Colonic mucosa (tissue), 4 donors: ENCODE data around the gene GPR34. TPM values are rescaled to one million over a fixed set of nuclear protein-coding genes. Genes with fewer than 3 reads are reported as not detected.
"Not testable (repeated sequence)": the region's sequence is repeated elsewhere in the genome, so short reads cannot be mapped to it uniquely, and the experiment has no call there.

Experiments used
- DNase-seq: peaks from one replicate; pipeline ENCODE4 v3.0.0-alpha.2; 2020
- H3K27ac ChIP-seq: fragments of 200-600 bp; one replicate; pipeline ENCODE4 v1.8.0; 2021
- H3K27me3 ChIP-seq: fragments of 200-600 bp; one replicate; pipeline ENCODE4 v1.8.0; 2021
- H3K36me3 ChIP-seq: fragments of 200-600 bp; one replicate; pipeline ENCODE4 v1.8.0; 2021
- H3K4me1 ChIP-seq: fragments of 200-600 bp; one replicate; pipeline ENCODE4 v1.8.0; 2021; ENCODE audit warnings: mild to moderate bottlenecking
- H3K4me3 ChIP-seq: fragments of 200-600 bp; one replicate; pipeline ENCODE4 v1.8.0; 2021
- H3K9ac ChIP-seq, 2 donors: one replicate each; pipeline ENCODE4 v1.7.0; 2013; ENCODE audit warnings: control low read depth in 2 of 2, low read depth in 2 of 2, low read length in 2 of 2
- H3K9me3 ChIP-seq: fragments of 200-600 bp; one replicate; pipeline ENCODE4 v1.8.0; 2021
- CTCF ChIP-seq: fragments of 200-600 bp; IDR thresholded peaks from one replicate; pipeline ENCODE4 v1.8.0; 2022; ENCODE audit warnings: antibody characterized with exemption, mild to moderate bottlenecking
- intact Hi-C: fragments of 100-400 bp; cut with DNase I; formaldehyde crosslinking; loops from one replicate; pipeline ENCODE4 v1.14.1; 2022
- total RNA-seq, 2 donors: library from RNA; stranded (reverse); fragmentation: NEBNext Ultra II Directional in 1 of 2; extraction: Animal tissue kit (Norgen Biotek cat#: 25700) in 1 of 2; gene quantifications; one replicate each; pipeline ENCODE4 v1.2.1, GENCODE V29; 2021
- donor health status: healthy.
- donor health status: DM: no; HTN: no; CAD: no.
- donor health status: DM: no; HTN: no; CAD: no.

The GPR34 gene
- 1 to 10 TPM; 2.3 to 4.7 TPM for total RNA-seq

- Histone ChIP-seq H3K9me3 (no peaks in the 10 kb centered on the region), H3K27me3 (no peaks in the 10 kb centered on the region), H3K4me3 (no peak within 1 kb of the TSS), H3K4me1 (no peaks in the 10 kb centered on the region), H3K27ac (no peak within 1 kb of the TSS), H3K36me3 (no peaks in the 10 kb centered on the region), H3K9ac (no peak within 1 kb of the TSS)
- intact Hi-C loops = no loop called here
- DNase-seq = no peak
- TF ChIP-seq CTCF = no peak
These were observed at the start of gene GPR34 for GRCh38 chrX:41688835-41689234. TSS of gene GPR34 (plus strand) at chrX:41688973. CDS start at chrX:41695634, 6,661 bp downstream.

- H3K4me1 ChIP-seq, H3K9me3 ChIP-seq, H3K9ac ChIP-seq, H3K27ac ChIP-seq, intact Hi-C loops, DNase-seq, H3K27me3 ChIP-seq, H3K36me3 ChIP-seq, H3K4me3 ChIP-seq: not testable (repeated sequence)
These were observed 42.6 kb upstream of the GPR34 start for GRCh38 chrX:41646201-41646600.

- Histone ChIP-seq H3K9ac (no peak overlapping the region), H3K27me3 (no peaks in the 10 kb centered on the region), H3K36me3 (no peaks in the 10 kb centered on the region), H3K4me1 (no peaks in the 10 kb centered on the region), H3K9me3 (no peaks in the 10 kb centered on the region), H3K27ac (no peak overlapping the region), H3K4me3 (no peak overlapping the region)
- no peak for DNase-seq
- intact Hi-C loops = no loop called here
- TF ChIP-seq CTCF = no peak
These were observed 35.6 kb upstream of the GPR34 start for GRCh38 chrX:41653125-41653524.

- no peaks in the 10 kb centered on the region for H3K4me1 ChIP-seq
- H3K27me3 ChIP-seq = no peaks in the 10 kb centered on the region
- no peak overlapping the region for H3K4me3 ChIP-seq
- no peaks in the 10 kb centered on the region for H3K36me3 ChIP-seq
- intact Hi-C loops = no loop called here
- DNase-seq = no peak
- no peak for TF ChIP-seq CTCF
- H3K27ac ChIP-seq = no peak overlapping the region
- no peaks in the 10 kb centered on the region for H3K9me3 ChIP-seq
- no peak overlapping the region for H3K9ac ChIP-seq
These were observed 33.7 kb upstream of the GPR34 start for GRCh38 chrX:41655101-41655500.

- Histone ChIP-seq H3K9me3 (no peaks in the 10 kb centered on the region), H3K27me3 (no peaks in the 10 kb centered on the region), H3K27ac (no peak overlapping the region), H3K9ac (no peak overlapping the region), H3K4me3 (no peak overlapping the region), H3K36me3 (no peaks in the 10 kb centered on the region), H3K4me1 (no peaks in the 10 kb centered on the region)
- intact Hi-C loops = no loop called here
- no peak for DNase-seq
- TF ChIP-seq CTCF = no peak
These were observed 33.1 kb upstream of the GPR34 start for GRCh38 chrX:41655631-41656030.

- intact Hi-C loops = no loop called here
- no peak for DNase-seq
- no peak for TF ChIP-seq CTCF
- H3K36me3 ChIP-seq = no peaks in the 10 kb centered on the region
- H3K4me3 ChIP-seq = no peak overlapping the region
- no peaks in the 10 kb centered on the region for H3K27me3 ChIP-seq
- no peaks in the 10 kb centered on the region for H3K4me1 ChIP-seq
- H3K9ac ChIP-seq = no peak overlapping the region
- H3K27ac ChIP-seq = no peak overlapping the region
- no peaks in the 10 kb centered on the region for H3K9me3 ChIP-seq
These were observed 27.2 kb upstream of the GPR34 start for GRCh38 chrX:41661366-41662095.
